ENCODE results near the gene PDZD2. TPM values are rescaled to one million over a fixed set of nuclear protein-coding genes. Genes with fewer than 3 reads are reported as not detected.
"Not testable (repeated sequence)": the region's sequence is repeated elsewhere in the genome, so short reads cannot be mapped to it uniquely, and the experiment has no call there.

PDZD2 gene
- polyA plus RNA-seq, 3 donors: 0.10 TPM; not detected in 2

- no peak overlapping the region for H3K4me3 ChIP-seq (replicated peaks in 1 of 3; ENCODE audit: low read depth in 2 of 3, low read length in 3 of 3)
- no peak overlapping the region for H2AFZ ChIP-seq (ENCODE audit: insufficient read depth, low read depth, low read length, poor library complexity, severe bottlenecking)
- peaks cover 9% of the 10 kb centered on the region for H3K4me1 Mint-ChIP-seq
- H3K79me2 ChIP-seq (ENCODE audit: insufficient read depth, low read length): no peaks in the 10 kb centered on the region
- no peak for TF ChIP-seq CTCF (IDR thresholded peaks at IDR 0.05)
- H3K9me3 ChIP-seq (replicated peaks in 1 of 2; ENCODE audit: control insufficient read depth in 1 of 2, insufficient read depth in 1 of 2, low read length in 2 of 2): no peaks in the 10 kb centered on the region
- DNase-seq: no peak
- H3K9ac ChIP-seq (ENCODE audit: insufficient read depth, low read length, poor library complexity, severe bottlenecking): no peak overlapping the region
- no CpG with 5 or more reads among the region's 1 CpG for WGBS (ENCODE audit: insufficient coverage)
- H3K4me3 Mint-ChIP-seq: no peak overlapping the region
- peaks cover 0 to 3% (median 1%) of the 10 kb centered on the region in 3 donors for H3K27me3 Mint-ChIP-seq (ENCODE audit: low read depth in 3 of 3)
- H3K27ac ChIP-seq (ENCODE audit: low read depth in 1 of 2, low read length in 2 of 2): no peak overlapping the region
- intact Hi-C loops (cut with micrococcal nuclease): no loop called here
- no peaks in the 10 kb centered on the region for H3K36me3 Mint-ChIP-seq
- H3K4me1 ChIP-seq (ENCODE audit: control insufficient read depth in 1 of 2, insufficient read depth in 2 of 2, low read length in 2 of 2): peaks cover 5 to 8% of the 10 kb centered on the region in 2 donors
- H3K9me3 Mint-ChIP-seq: no peaks in the 10 kb centered on the region
- no peak overlapping the region for H3K4me2 ChIP-seq (replicated peaks; ENCODE audit: extremely low read depth, low read length, poor library complexity, severe bottlenecking)
- no peaks in the 10 kb centered on the region for H3K27me3 ChIP-seq (ENCODE audit: control insufficient read depth in 2 of 2, insufficient read depth in 2 of 2, low read length in 2 of 2)
- no peaks in the 10 kb centered on the region for H3K36me3 ChIP-seq (replicated peaks in 1 of 2; ENCODE audit: control insufficient read depth in 1 of 2, insufficient read depth in 2 of 2, low read length in 2 of 2)
- H3K27ac Mint-ChIP-seq: no peak overlapping the region
- H4K20me1 ChIP-seq (ENCODE audit: insufficient read depth, low read length): no peaks in the 10 kb centered on the region
Measured at GRCh38 chr5:31596354-31596753, 42.6 kb upstream of the PDZD2 start.

GRCh38 chr5:31598640-31599611, 40.0 kb upstream of the PDZD2 start:
- no peaks in the 10 kb centered on the region for H3K9me3 ChIP-seq (replicated peaks in 1 of 2; ENCODE audit: control insufficient read depth in 1 of 2, insufficient read depth in 1 of 2, low read length in 2 of 2)
- WGBS (ENCODE audit: insufficient coverage): 80% methylated on average over 1 of the region's 5 CpGs
- no peak overlapping the region for H3K27ac ChIP-seq (ENCODE audit: low read depth in 1 of 2, low read length in 2 of 2)
- no peak overlapping the region for H2AFZ ChIP-seq (ENCODE audit: insufficient read depth, low read depth, low read length, poor library complexity, severe bottlenecking)
- Mint-ChIP-seq H3K36me3 (no peaks in the 10 kb centered on the region), H3K4me3 (no peak overlapping the region), H3K27ac (peak overlapping the region in 1 of 7 donors; percentile 18), H3K27me3 (ENCODE audit: low read depth in 3 of 3) (peaks cover 0 to 3% (median 1%) of the 10 kb centered on the region in 3 donors), H3K9me3 (no peaks in the 10 kb centered on the region), H3K4me1 (peaks cover 9% of the 10 kb centered on the region)
- intact Hi-C loops (cut with micrococcal nuclease): no loop called here
- H3K9ac ChIP-seq (ENCODE audit: insufficient read depth, low read length, poor library complexity, severe bottlenecking): no peak overlapping the region
- no peaks in the 10 kb centered on the region for H4K20me1 ChIP-seq (ENCODE audit: insufficient read depth, low read length)
- H3K4me1 ChIP-seq (ENCODE audit: control insufficient read depth in 1 of 2, insufficient read depth in 2 of 2, low read length in 2 of 2): peaks cover 5 to 8% of the 10 kb centered on the region in 2 donors
- no peaks in the 10 kb centered on the region for H3K36me3 ChIP-seq (replicated peaks in 1 of 2; ENCODE audit: control insufficient read depth in 1 of 2, insufficient read depth in 2 of 2, low read length in 2 of 2)
- H3K4me3 ChIP-seq (replicated peaks in 1 of 3; ENCODE audit: low read depth in 2 of 3, low read length in 3 of 3): no peak overlapping the region
- peak in 1 of 3 donors; percentile 7 for DNase-seq
- TF ChIP-seq CTCF (IDR thresholded peaks at IDR 0.05): no peak
- H3K79me2 ChIP-seq (ENCODE audit: insufficient read depth, low read length): no peaks in the 10 kb centered on the region
- H3K27me3 ChIP-seq (ENCODE audit: control insufficient read depth in 2 of 2, insufficient read depth in 2 of 2, low read length in 2 of 2): no peaks in the 10 kb centered on the region
- H3K4me2 ChIP-seq (replicated peaks; ENCODE audit: extremely low read depth, low read length, poor library complexity, severe bottlenecking): no peak overlapping the region

GRCh38 chr5:31602305-31602704, 36.6 kb upstream of the PDZD2 start:
- H2AFZ ChIP-seq (ENCODE audit: insufficient read depth, low read depth, low read length, poor library complexity, severe bottlenecking); H3K4me2 ChIP-seq (replicated peaks; ENCODE audit: extremely low read depth, low read length, poor library complexity, severe bottlenecking); H3K4me3 Mint-ChIP-seq; H3K27me3 Mint-ChIP-seq (ENCODE audit: low read depth in 3 of 3); H4K20me1 ChIP-seq (ENCODE audit: insufficient read depth, low read length); H3K4me3 ChIP-seq (replicated peaks in 1 of 3; ENCODE audit: low read depth in 2 of 3, low read length in 3 of 3); H3K4me1 Mint-ChIP-seq; H3K36me3 ChIP-seq (replicated peaks in 1 of 2; ENCODE audit: control insufficient read depth in 1 of 2, insufficient read depth in 2 of 2, low read length in 2 of 2); H3K9ac ChIP-seq (ENCODE audit: insufficient read depth, low read length, poor library complexity, severe bottlenecking); H3K9me3 ChIP-seq (replicated peaks in 1 of 2; ENCODE audit: control insufficient read depth in 1 of 2, insufficient read depth in 1 of 2, low read length in 2 of 2); H3K9me3 Mint-ChIP-seq; H3K79me2 ChIP-seq (ENCODE audit: insufficient read depth, low read length); H3K36me3 Mint-ChIP-seq; DNase-seq; intact Hi-C loops (cut with micrococcal nuclease); H3K27ac ChIP-seq (ENCODE audit: low read depth in 1 of 2, low read length in 2 of 2); H3K27ac Mint-ChIP-seq; H3K27me3 ChIP-seq (ENCODE audit: control insufficient read depth in 2 of 2, insufficient read depth in 2 of 2, low read length in 2 of 2); H3K4me1 ChIP-seq (ENCODE audit: control insufficient read depth in 1 of 2, insufficient read depth in 2 of 2, low read length in 2 of 2): not testable (repeated sequence)
- WGBS (ENCODE audit: insufficient coverage): 100% methylated on average over 1 of the region's 4 CpGs

Data from CD14-positive monocyte (primary cell).